B cell (primary cell): ENCODE measurements around the gene WIF1.

Experiments
- CTCF ChIP-seq: fragments of 200-600 bp; IDR thresholded peaks from one replicate; pipeline ENCODE4 v1.8.0; 2022; ENCODE audit warnings: antibody characterized with exemption, mild to moderate bottlenecking
- EZH2 ChIP-seq: IDR thresholded peaks from 2 replicates; pipeline ENCODE4 v1.6.1; 2012; ENCODE audit warnings: borderline replicate concordance, low read depth, mild to moderate bottlenecking, moderate library complexity, low read length; ENCODE audit not compliant: insufficient read depth, poor library complexity, severe bottlenecking

DNA sequence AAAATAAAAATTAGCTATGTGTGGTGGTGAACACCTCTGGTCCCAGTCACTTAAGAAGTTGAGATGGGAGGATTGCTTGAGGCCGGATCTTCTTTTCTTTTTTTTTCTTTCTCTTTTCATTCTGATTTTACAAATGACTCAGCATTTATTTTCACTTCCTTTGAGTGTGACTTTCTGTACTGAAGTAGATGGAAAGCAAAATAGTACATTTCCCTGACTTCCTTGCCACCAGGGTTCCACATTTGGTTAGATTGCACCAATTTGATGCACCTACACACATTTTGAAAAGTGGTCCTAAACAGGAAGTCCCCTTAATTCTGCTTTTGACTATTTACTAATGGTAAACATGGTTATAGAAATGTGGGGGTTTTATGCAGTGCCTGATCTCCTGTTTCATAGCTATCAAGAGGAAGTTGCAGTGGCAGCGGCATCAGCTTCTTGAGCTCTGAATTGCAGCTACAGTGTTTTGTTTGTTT, 35.3 kb upstream of the WIF1 start:
- TF ChIP-seq CTCF: no peak
- TF ChIP-seq EZH2: no peak
